Activated CD8-positive, alpha-beta T cell treated with anti-CD3 and anti-CD28 coated beads, Interleukin-2, amount 10 ng/mL, durations not matched to agents 7 days and 5 days (primary cell): Measurements from ENCODE around the gene GALNT8. TPM values are rescaled to one million over a fixed set of nuclear protein-coding genes. Genes with fewer than 3 reads are reported as not detected.

ENCODE experiments used
- ATAC-seq: fragments of 150-1000 bp; cut with Tn5 transposase; one replicate; pipeline ENCODE4 v1.10.0; 2021; ENCODE audit warnings: moderate library complexity
- CTCF ChIA-PET: fragments of 350-600 bp; sonication (Branson Sonifier 250); formaldehyde crosslinking; loops from one replicate; lab custom pipeline; 2021; ENCODE audit warnings: antibody characterized with exemption; lab: Charles Lee
- POLR2A ChIA-PET: fragments of 350-600 bp; sonication (Branson Sonifier 250); formaldehyde crosslinking; loops from one replicate; lab custom pipeline; 2021; ENCODE audit warnings: antibody characterized with exemption; lab: Charles Lee
- DNase-seq: peaks from one replicate; pipeline ENCODE4 v3.0.0-alpha.2; 2020
- H3K27ac Mint-ChIP-seq: one replicate; pipeline ENCODE4 v1.8.0; 2021; ENCODE audit warnings: mild to moderate bottlenecking, mixed read lengths
- H3K27me3 Mint-ChIP-seq: one replicate; pipeline ENCODE4 v1.8.0; 2021; ENCODE audit warnings: low read depth, mixed read lengths
- H3K36me3 Mint-ChIP-seq: one replicate; pipeline ENCODE4 v1.8.0; 2021; ENCODE audit warnings: low read depth, mixed read lengths
- H3K4me1 Mint-ChIP-seq: one replicate; pipeline ENCODE4 v1.8.0; 2021; ENCODE audit warnings: low read depth, mixed read lengths
- H3K4me3 Mint-ChIP-seq: one replicate; pipeline ENCODE4 v1.8.0; 2021; ENCODE audit warnings: mild to moderate bottlenecking, mixed read lengths
- H3K9me3 Mint-ChIP-seq: one replicate; pipeline ENCODE4 v1.8.0; 2022; ENCODE audit warnings: mixed read lengths; ENCODE audit not compliant: insufficient read depth
- total RNA-seq, 2 experiments: library from RNA; stranded (reverse); gene quantifications; one replicate each; pipeline ENCODE4 v1.2.3, GENCODE V29; 2021

The GALNT8 gene
- total RNA-seq = under 1 TPM; 0.76 to 0.84 TPM

GRCh38 chr12:4719821-4720636, at the start of gene GALNT8:
TSS of gene GALNT8 (plus strand) at chr12:4720400. CDS start at chr12:4720678, 278 bp downstream.
- CTCF ChIA-PET = no interaction called here
- Mint-ChIP-seq H3K27me3 (peaks cover 37% of the 10 kb centered on the region), H3K27ac (no peak within 1 kb of the TSS), H3K4me1 (no peaks in the 10 kb centered on the region), H3K9me3 (no peaks in the 10 kb centered on the region), H3K4me3 (no peak within 1 kb of the TSS), H3K36me3 (no peaks in the 10 kb centered on the region)
- DNase-seq (no peak), ATAC-seq (no peak)
- POLR2A ChIA-PET = no interaction called here

- H3K9me3 Mint-ChIP-seq = no peaks in the 10 kb centered on the region
- H3K4me3 Mint-ChIP-seq = no peak overlapping the region
- H3K4me1 Mint-ChIP-seq = no peaks in the 10 kb centered on the region
- ChIA-PET CTCF (interaction anchor here (1.0 kb wide), 1 partner anchor 78 kb away, joined by 3 read pairs; no protein-coding TSS in a partner anchor), POLR2A (no interaction called here)
- peaks cover 21% of the 10 kb centered on the region for H3K36me3 Mint-ChIP-seq
- DNase-seq (no peak), ATAC-seq (no peak)
- H3K27me3 Mint-ChIP-seq = no peaks in the 10 kb centered on the region
- H3K27ac Mint-ChIP-seq = no peak overlapping the region
Measured at GRCh38 chr12:4679711-4680110, 40.5 kb upstream of the GALNT8 start.

- ATAC-seq (no peak), DNase-seq (no peak)
- no peaks in the 10 kb centered on the region for H3K4me1 Mint-ChIP-seq
- CTCF ChIA-PET = no interaction called here
- no peak overlapping the region for H3K4me3 Mint-ChIP-seq
- no peaks in the 10 kb centered on the region for H3K27me3 Mint-ChIP-seq
- POLR2A ChIA-PET = interaction anchor here (0.5 kb wide), 1 partner anchor 141 kb away, joined by 3 read pairs; no protein-coding TSS in a partner anchor
- H3K27ac Mint-ChIP-seq = no peak overlapping the region
- H3K9me3 Mint-ChIP-seq = no peaks in the 10 kb centered on the region
- H3K36me3 Mint-ChIP-seq = peaks cover 42% of the 10 kb centered on the region
Measured at GRCh38 chr12:4681732-4682131, 38.5 kb upstream of the GALNT8 start.

- no peak overlapping the region for H3K4me3 Mint-ChIP-seq
- H3K36me3 Mint-ChIP-seq = peaks cover 51% of the 10 kb centered on the region
- H3K9me3 Mint-ChIP-seq = no peaks in the 10 kb centered on the region
- H3K4me1 Mint-ChIP-seq = no peaks in the 10 kb centered on the region
- no peak for ATAC-seq
- H3K27me3 Mint-ChIP-seq = no peaks in the 10 kb centered on the region
- ChIA-PET POLR2A (no interaction called here), CTCF (no interaction called here)
- no peak overlapping the region for H3K27ac Mint-ChIP-seq
- DNase-seq = no peak
Measured at GRCh38 chr12:4685317-4685716, 34.9 kb upstream of the GALNT8 start.

- ChIA-PET POLR2A (no interaction called here), CTCF (no interaction called here)
- Mint-ChIP-seq H3K27ac (no peak overlapping the region), H3K36me3 (peaks cover 41% of the 10 kb centered on the region), H3K4me3 (no peak overlapping the region), H3K9me3 (no peaks in the 10 kb centered on the region), H3K27me3 (no peaks in the 10 kb centered on the region), H3K4me1 (no peaks in the 10 kb centered on the region)
- ATAC-seq (no peak), DNase-seq (no peak)
Measured at GRCh38 chr12:4690760-4691159, 29.4 kb upstream of the GALNT8 start.

GRCh38 chr12:4700621-4701026, 19.6 kb upstream of the GALNT8 start:
- H3K36me3 Mint-ChIP-seq = peaks cover 10% of the 10 kb centered on the region
- H3K27ac Mint-ChIP-seq = no peak overlapping the region
- DNase-seq (no peak), ATAC-seq (no peak)
- ChIA-PET CTCF (no interaction called here), POLR2A (no interaction called here)
- no peak overlapping the region for H3K4me3 Mint-ChIP-seq
- peaks cover 12% of the 10 kb centered on the region for H3K4me1 Mint-ChIP-seq
- H3K27me3 Mint-ChIP-seq = no peaks in the 10 kb centered on the region
- no peaks in the 10 kb centered on the region for H3K9me3 Mint-ChIP-seq

GRCh38 chr12:4701395-4702190, 18.6 kb upstream of the GALNT8 start:
- H3K27ac Mint-ChIP-seq = no peak overlapping the region
- CTCF ChIA-PET = no interaction called here
- peaks cover 5% of the 10 kb centered on the region for H3K27me3 Mint-ChIP-seq
- ATAC-seq (no peak), DNase-seq (no peak)
- H3K4me1 Mint-ChIP-seq = peaks cover 14% of the 10 kb centered on the region
- POLR2A ChIA-PET = no interaction called here
- peaks cover 10% of the 10 kb centered on the region for H3K36me3 Mint-ChIP-seq
- no peak overlapping the region for H3K4me3 Mint-ChIP-seq
- H3K9me3 Mint-ChIP-seq = no peaks in the 10 kb centered on the region

GRCh38 chr12:4703676-4704075, 16.5 kb upstream of the GALNT8 start:
- H3K9me3 Mint-ChIP-seq = no peaks in the 10 kb centered on the region
- ChIA-PET POLR2A (no interaction called here), CTCF (no interaction called here)
- no peak overlapping the region for H3K4me3 Mint-ChIP-seq
- no peak overlapping the region for H3K27ac Mint-ChIP-seq
- DNase-seq (no peak), ATAC-seq (no peak)
- H3K36me3 Mint-ChIP-seq = peaks cover 10% of the 10 kb centered on the region
- peaks cover 20% of the 10 kb centered on the region for H3K27me3 Mint-ChIP-seq
- H3K4me1 Mint-ChIP-seq = peaks cover 14% of the 10 kb centered on the region

- ChIA-PET CTCF (no interaction called here), POLR2A (no interaction called here)
- H3K4me1 Mint-ChIP-seq = peaks cover 14% of the 10 kb centered on the region
- peaks cover 6% of the 10 kb centered on the region for H3K36me3 Mint-ChIP-seq
- DNase-seq (no peak), ATAC-seq (no peak)
- H3K4me3 Mint-ChIP-seq = no peak overlapping the region
- no peak overlapping the region for H3K27ac Mint-ChIP-seq
- H3K27me3 Mint-ChIP-seq = peaks cover 30% of the 10 kb centered on the region
- H3K9me3 Mint-ChIP-seq = no peaks in the 10 kb centered on the region
Measured at GRCh38 chr12:4705824-4706223, 14.4 kb upstream of the GALNT8 start.

- peaks cover 37% of the 10 kb centered on the region for H3K27me3 Mint-ChIP-seq
- peaks cover 14% of the 10 kb centered on the region for H3K4me1 Mint-ChIP-seq
- H3K9me3 Mint-ChIP-seq = no peaks in the 10 kb centered on the region
- CTCF ChIA-PET = interaction anchor here (1.5 kb wide), 1 partner anchor 60 kb away, joined by 3 read pairs; no protein-coding TSS in a partner anchor
- H3K36me3 Mint-ChIP-seq = peaks cover 1% of the 10 kb centered on the region
- POLR2A ChIA-PET = no interaction called here
- ATAC-seq (no peak), DNase-seq (no peak)
- no peak overlapping the region for H3K4me3 Mint-ChIP-seq
- H3K27ac Mint-ChIP-seq = no peak overlapping the region
Measured at GRCh38 chr12:4707306-4707705, 12.9 kb upstream of the GALNT8 start.

GRCh38 chr12:4710113-4710512, 10.1 kb upstream of the GALNT8 start:
- Mint-ChIP-seq H3K4me1 (peaks cover 7% of the 10 kb centered on the region), H3K27me3 (peaks cover 37% of the 10 kb centered on the region), H3K27ac (no peak overlapping the region), H3K9me3 (no peaks in the 10 kb centered on the region), H3K4me3 (no peak overlapping the region), H3K36me3 (peaks cover 1% of the 10 kb centered on the region)
- ChIA-PET POLR2A (no interaction called here), CTCF (no interaction called here)
- DNase-seq = no peak
- ATAC-seq = no peak

GRCh38 chr12:4714879-4715278, 5.3 kb upstream of the GALNT8 start:
- no peak overlapping the region for H3K27ac Mint-ChIP-seq

More at GRCh38 chr12:4714879-4715278, 5.3 kb upstream of the GALNT8 start:
- Mint-ChIP-seq H3K4me1 (no peaks in the 10 kb centered on the region), H3K36me3 (no peaks in the 10 kb centered on the region), H3K9me3 (no peaks in the 10 kb centered on the region), H3K27me3 (peaks cover 21% of the 10 kb centered on the region), H3K4me3 (no peak overlapping the region)
- ChIA-PET POLR2A (no interaction called here), CTCF (interaction anchor here (0.6 kb wide), 1 partner anchor 140 kb away, joined by 3 read pairs; no protein-coding TSS in a partner anchor)
- no peak for DNase-seq
- no peak for ATAC-seq
